GDM1 (cell line): ENCODE results near the gene CCDC30.
"Not testable (repeated sequence)": the region's sequence is repeated elsewhere in the genome, so short reads cannot be mapped to it uniquely, and the experiment has no call there.

Experiments
- DNase-seq: peaks from one replicate; lab custom pipeline; 2025; lab: John Stamatoyannopoulos, UW

The CCDC30 gene

DNA sequence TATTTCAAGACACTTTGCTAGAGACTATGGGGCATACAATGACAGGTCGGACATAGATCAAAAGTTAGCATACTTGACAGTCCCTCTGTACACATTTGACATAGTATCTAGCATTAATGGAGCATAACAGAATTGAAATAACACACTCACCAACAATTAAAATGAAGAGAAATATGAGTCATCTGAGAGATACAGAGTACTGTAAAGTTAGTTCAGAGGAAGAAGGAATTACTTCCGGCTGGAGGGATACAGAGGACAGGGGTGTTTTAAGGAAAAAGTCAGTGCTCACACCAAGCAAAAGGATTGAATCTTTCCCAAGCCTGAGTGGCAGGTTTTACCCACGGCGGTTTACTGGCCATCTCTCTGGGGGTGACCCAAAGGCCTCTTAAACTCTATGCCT, 9.7 kb upstream of the CCDC30 start:
- no peak for DNase-seq

DNA sequence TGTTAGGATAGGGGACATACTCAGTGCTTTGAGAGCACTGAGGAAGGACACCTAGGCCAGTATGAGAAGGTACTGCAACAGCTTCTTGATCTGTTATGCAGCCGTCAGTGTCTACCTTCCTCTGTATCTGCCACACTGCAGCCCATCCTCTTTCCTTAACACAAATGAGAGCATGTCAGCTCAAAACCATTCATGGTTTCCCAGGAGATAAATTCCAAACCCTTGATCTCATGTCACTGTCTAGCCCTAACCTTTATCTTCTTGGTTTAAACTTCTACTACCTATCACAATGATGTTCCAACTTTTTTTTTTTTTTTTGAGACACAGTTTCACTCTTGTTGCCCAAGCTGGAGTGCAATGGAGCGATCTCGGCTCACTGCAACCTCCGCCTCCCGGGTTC, 8.7 kb upstream of the CCDC30 start:
- DNase-seq: no peak

DNA sequence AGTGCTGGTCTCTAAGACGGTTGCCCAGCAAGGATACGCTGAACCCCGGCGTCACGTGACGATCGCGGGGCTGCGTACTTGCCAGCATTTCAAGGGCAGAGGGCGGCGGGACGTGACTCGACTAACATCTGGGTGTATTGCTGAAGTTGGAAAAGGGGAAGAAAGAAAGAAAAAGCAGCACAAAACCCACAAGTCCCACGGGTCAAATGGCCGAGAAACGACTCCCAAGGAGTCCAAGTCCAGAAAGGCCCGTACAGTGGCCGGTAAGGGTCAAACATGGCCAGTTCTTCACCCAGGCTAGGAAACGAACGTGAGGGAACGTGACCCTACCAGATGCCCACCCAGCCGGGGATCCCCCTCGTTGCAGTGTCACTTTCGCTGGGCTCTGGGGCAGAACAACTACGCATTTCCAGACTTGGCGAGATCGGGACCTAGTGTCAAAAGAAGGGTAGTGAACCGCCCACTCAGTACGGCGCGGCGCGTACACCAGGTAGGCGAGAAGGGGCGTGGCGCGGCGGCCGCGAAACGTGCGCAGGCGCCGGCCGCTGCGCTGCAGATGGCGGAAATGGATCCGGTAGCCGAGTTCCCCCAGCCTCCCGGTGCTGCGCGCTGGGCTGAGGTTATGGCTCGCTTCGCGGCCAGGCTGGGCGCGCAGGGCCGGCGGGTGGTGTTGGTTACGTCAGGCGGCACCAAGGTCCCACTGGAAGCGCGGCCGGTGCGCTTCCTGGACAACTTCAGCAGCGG, 6.9 kb upstream of the CCDC30 start, which contains the start of the genes PPCS and ZMYND12:
TSS of gene PPCS (plus strand) at position 534 of the 744 bp plus-strand sequence. CDS start at position 557, 23 bp downstream.
TSS of gene ZMYND12 (minus strand) at position 13 of the 744 bp plus-strand sequence. CDS start 25 bp downstream, outside the sequence.
- DNase-seq: peak; percentile 77

DNA sequence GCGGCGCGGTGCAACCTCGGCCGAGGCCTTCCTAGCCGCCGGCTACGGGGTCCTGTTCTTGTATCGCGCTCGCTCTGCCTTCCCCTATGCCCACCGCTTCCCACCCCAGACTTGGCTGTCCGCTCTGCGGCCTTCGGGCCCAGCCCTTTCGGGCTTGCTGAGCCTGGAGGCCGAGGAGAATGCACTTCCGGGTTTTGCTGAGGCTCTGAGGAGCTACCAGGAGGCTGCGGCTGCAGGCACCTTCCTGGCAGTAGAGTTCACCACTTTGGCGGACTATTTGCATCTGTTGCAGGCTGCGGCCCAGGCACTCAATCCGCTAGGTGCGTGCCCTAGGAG, 6.4 kb upstream of the CCDC30 start:
- DNase-seq: peak; percentile 68

DNA sequence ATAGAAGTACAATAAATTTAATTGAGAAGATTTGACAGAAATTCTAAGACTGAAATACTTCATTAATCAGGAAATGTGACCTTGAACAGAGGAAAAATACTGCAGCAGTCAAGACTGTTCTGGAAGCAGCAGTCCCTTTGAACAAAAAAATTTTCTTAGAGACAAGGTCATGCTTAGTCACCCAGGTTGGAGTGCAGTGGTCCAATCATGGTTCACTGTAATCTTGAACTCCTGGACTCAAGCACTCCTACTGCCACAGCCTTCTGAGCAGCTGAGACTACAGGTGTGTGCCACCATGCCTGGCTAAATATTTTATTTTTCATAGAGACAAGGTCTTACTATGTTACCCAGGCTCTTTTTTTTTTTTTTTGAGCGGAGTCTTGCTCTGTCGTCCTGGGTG, 1.9 kb upstream of the CCDC30 start:
- DNase-seq: no peak

DNA sequence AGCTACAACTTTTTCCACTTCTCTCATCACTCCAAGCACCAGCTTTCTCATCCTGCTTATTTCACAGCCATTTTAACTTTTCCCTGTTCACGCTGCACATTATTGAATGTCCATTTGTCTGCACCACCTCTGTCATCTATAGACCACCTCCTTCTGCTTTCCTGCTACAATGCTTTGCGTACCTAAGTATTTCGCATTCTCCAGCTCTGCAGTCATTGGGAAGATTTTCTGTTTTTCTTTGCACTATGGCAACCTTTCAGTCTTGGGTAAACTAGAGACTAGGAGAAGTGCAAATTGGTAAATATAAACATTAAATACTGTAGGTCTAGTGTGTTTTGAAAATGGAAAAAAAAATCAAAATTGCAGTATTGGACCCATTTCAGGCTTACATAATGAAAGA, 835 bp downstream of the CCDC30 start:
- DNase-seq: no peak

DNA sequence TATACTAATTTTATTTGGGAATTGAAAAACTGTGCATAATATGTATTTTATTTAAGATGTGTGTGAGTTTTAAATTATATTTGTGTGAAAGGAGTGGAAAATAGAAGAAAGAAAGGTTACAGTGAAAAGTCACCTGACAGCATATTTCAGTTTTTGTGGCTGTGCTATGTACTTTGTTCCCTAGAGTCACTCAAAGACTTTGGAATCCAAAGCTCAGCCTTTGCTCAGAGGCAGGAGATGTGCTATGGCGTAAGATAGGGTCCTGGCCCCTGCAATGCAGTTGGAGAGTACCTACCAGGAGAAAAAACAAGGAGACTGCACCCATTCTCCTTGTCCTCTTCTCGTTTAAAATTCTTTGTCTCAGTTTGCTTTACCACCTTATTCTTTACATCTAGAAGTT, 2.9 kb downstream of the CCDC30 start:
- DNase-seq: no peak

DNA sequence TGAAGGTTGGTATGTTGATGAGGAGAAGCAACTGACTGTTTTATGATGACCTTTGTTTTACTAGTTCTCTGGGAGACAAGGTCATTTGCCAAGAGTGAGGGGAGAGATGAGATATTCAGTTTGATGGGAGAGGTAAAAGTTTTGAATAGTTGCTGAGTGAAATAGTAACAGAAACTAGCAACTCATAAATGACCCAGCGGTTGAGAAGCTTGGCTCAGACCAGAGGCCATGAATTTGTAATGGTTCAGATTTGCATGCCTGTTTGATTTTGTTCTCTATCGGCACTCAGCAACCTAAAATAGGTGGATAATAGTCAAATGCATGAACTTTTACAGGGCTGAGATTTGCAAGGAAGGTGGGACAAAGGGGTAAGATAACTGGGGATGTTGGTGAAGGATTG, 6.6 kb downstream of the CCDC30 start:
- no peak for DNase-seq

DNA sequence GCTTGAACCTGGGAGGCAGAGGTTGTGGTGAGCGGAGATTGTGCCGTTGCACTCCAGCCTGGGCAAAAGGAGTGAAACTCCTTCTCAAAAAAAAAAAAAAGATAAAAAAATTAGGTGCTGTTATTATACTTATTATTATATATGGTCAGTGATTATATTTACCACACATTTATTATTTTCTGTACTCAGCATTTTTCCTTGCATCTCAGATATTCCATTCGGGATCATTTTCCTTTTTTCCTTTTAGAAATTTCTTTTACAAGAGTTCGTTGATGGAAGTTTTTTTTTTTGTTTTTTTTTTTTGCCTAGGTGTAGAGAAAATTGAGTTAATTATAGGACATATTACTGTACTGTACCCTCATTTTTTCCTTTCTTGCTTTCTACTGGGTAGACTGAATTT, 13.5 kb downstream of the CCDC30 start:
- DNase-seq: no peak

DNA sequence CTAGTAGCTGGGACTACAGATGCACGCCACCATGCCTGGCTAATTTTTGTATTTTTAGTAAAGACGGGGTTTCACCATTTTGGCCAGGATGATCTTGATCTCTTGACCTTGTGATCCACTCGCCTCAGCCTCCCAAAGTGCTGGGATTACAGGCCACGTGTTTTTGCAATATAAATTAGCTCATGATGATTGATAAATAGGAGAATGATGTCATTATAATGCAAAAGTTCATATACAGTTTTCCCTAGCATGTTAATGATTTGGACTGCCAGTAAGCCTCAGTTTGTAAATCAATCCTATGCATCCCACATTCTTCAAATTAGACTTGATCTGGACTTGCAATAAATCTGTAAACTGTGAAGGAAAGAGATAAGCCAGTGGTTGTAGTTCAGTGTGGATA, 14.3 kb downstream of the CCDC30 start:
- DNase-seq: not testable (repeated sequence)

DNA sequence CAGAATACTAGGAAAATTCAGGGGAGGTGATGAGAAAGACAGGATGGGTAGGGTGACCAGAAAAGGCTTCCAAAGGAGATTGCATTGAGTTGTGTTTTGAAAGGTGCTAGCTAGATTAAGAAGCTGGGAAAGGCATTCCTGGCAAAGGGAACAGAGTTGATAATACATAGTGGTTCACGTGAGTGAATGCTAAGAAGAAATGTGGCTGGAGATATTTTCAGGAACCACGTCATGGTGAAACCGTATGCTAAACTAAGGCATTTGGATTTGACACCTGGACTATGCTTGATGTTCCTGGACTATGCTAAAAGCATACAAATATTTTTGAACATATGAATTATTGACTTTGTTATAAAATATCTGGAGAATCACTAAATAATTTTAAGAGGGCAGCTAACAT, 14.7 kb downstream of the CCDC30 start:
- DNase-seq: no peak

DNA sequence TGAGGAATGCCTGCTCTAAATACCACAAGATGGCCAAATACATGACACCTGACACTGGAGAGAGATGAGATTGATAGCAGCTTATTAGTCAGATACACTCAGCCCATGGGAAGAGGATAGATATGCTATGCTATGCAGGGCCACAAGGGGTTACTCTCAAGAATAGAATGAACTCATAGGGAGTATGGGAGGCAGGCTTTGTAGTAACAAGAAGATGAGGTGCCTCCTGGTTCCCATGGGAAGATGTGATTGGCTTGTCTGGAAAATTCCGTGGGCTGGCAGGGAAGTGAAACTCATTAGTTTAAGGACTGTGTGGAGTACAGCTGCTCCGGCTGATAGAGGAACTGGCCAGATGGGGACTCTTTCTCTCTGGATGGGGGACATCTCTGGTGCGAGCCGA, 16.5 kb downstream of the CCDC30 start:
- no peak for DNase-seq

DNA sequence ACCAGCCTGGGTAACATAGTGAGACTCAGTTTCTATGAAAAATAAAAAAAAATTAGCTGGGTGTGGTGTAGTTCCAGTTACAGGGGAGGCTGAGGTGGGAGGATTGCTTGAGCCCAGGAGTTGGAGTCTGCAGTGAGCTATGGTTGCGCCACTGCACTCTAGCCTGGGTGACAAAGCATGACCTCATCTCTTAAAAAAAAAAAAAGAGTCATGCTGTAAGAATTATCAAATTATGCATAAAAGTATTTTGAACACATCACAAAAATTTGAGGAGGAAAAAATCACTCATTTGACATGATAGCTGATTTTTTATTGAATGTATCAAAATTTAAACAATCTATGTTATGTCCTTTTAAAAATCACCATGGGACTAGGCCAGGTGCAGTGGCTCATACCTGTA, 17.8 kb downstream of the CCDC30 start:
- DNase-seq: no peak

DNA sequence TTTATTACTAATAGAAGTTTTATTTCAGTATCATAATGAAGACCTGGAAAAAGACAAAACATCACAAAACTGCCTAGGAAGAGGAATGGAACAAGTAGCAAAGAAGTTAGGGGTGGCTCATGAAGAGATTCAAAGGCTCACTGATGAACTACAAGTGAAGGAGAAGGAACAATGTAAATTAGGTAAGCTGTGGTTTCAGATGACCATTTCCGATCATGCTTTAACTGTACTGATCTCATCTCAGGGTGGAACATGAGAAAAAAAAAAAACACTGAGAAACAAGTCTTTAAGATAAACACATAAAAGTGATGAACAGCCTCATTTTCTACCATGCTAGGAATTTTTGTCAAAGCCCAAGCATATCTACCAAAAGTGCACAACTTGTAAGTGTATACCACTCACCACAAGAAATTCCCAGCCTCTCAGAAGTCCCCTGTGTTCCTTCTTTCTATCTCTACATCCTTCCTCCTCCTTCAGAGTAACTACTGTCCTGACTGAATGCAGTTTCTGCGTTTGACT, 19.6 kb downstream of the CCDC30 start:
- DNase-seq: no peak

DNA sequence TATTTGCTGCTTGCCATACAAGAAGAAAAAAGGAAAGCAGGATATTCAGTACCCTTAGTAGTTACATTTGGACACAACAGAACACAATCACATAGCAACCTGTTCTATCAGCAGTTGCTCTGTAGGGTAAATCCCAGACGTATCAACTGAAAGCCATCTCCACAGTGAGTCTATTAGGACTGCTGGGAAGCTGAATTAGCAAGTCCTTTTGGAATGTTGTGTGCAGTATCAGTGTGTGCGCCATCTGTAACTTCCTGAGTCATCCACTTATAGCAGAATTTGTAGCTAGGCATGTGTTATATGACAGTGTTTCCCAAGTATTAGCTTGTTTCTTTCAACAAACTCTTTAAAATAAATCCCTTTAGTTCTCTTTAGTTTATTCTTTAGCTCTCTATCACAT, 21.3 kb downstream of the CCDC30 start:
- DNase-seq: no peak

DNA sequence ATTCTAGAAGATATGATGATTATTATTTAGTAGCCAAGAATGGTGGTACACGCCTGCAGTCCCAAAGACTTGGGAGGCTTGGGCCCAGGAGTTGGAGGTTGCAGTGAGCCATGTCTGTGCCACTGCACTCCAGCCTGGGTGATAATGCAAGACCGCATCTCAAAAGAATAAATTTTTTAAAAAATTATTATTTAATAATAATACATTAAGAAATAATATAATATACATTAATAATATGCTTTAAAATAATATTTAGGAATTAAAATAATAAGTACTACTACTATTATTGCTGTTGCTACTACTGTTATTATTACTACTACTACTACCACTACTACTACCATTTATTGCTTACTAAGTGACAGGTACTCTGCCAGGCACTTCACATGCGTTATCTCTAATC, 27.2 kb downstream of the CCDC30 start:
- no peak for DNase-seq

DNA sequence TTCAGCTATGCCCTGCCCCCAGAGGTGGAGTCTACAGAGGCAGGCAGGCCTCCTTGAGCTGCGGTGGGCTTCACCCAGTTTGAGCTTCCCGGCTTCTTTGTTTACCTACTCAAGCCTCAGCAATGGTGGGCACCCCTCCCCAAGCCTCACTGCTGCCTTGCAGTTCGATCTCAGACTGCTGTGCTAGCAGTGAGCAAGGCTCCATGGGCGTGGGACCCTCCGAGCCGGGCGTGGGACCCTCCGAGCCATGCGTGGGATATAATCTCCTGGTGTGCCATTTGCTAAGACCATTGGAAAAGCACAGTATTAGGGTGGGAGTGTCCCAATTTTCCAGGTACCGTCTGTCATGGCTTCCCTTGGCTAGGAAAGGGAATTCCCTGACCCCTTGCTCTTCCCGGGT, 38.9 kb downstream of the CCDC30 start:
- not testable (repeated sequence) for DNase-seq

DNA sequence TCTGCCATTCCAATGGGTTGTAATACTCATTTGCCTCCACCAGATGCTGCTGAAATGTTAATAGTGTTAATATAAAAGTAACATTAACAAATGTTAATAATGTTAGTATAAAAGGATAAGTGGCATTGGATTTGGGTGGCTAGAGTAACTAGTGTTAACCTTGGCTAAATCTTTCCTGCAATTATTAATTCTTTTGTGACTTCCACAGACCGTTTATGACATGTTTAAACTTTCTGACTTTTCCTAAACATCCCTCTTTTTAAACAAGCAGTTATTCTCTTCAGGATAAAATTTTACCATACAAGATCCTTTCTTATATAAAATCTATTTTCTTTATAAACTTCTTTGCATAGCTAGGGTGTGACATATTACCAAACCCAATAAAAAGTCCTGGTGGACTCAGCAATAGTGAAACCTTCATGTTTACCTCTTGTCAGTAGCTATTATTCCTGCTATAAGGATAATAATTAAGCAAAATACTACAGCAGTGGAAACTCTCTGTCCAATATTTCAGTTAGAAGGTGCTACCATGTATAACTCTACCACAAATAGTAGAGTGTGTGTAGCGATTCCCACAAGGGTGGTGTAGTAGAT, 41.5 kb downstream of the CCDC30 start:
- DNase-seq: no peak

DNA sequence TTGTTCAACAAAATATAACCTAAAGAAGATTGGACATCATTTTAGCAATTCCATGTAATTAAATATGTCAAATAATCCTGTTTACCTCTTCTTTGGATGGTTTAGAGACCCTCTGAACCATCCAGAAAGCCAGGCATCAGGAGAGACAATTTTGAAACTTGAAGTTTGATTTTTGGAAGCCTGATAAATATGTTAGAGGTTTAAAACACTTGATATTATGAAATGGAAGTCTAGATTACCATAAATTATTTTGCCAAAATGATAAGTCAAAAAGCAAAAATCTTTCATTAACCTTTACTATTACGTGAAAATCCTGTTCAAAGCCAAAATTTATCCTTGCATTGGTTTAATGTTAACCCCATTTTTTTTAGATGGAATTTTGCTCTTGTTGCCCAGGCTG, 43.5 kb downstream of the CCDC30 start:
- DNase-seq: no peak

DNA sequence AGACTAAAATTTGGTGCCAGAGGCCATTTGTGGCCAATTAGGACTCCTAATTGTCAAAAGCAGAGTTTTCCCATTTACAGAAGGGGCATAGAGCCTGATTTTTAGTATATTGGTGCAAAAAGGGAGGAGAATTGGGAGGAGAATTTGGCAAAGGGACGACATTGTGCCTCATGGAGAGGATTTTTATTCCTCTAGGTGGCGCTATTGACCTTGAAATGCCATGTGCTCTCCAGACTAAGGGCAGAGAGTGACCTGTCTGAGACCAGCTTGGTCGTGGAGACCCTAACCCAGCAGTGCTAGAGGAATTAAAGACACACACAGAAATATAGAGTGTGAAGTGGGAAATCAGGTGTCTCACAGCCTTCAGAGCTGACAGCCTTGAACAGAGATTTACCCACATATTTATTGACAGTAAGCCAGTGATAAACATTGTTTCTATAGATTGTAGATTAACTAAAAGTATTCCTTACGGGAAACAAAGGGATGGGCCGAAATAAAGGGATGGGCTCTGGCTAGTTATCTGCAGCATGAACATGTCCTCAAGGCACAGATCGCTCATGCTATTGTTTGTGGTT, 48.6 kb downstream of the CCDC30 start:
- peak; percentile 56 for DNase-seq

DNA sequence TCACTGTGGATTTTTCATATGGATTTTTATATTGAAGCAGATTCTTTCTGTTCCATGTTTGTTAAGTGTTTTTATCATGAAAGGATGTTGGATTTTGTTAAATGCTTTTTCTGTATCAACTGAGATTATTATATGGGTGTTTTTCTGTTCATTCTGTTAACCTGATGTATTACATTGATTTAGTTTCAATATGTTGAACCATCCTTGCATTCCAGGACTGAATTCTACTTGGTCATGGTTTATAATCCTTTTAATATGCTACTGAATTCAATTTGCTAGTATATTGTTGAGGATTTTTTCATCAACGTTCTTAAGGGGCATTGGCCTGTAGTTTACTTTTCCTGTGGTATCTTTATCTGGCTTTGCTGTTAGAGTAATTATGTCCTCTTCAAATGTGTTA, 55.8 kb downstream of the CCDC30 start:
- no peak for DNase-seq

DNA sequence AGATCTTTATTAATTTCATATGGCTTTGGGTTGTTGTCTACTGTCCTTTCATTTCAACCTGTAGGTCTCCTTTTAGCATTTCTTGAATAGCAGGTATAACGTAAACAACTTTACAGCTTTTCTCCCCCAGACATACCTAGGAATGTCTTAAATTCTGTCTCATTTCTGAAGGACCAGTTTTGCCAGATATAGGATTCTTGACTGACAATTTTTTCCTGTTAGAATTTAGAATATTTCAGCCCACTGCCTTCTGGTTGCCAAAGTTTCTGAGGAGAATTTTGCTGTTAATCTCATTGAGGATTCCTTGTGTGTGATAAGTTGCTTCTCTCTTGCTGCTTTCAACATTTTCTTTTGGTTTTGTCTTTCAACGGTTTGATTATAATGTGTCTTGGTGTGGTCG, 60.1 kb downstream of the CCDC30 start:
- DNase-seq: no peak

DNA sequence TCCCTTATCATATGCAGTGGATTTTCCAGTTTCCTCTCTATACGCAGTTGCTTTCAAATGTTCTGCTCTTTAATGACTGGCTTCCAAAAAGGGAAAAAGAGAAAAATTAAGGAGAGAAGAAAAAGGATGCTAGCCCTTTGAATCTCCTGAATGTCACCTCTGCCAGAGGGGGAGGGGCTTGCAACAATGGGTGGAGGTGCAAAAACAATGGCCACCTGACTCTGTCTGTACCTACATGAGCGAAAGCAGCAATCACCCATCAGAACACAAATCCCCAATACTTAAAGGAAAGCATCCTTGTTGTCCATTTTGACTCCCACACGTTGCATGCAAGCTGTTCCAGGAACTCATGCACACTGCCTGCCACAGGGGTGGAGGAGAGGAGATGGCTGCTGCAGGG, 61.2 kb downstream of the CCDC30 start:
- DNase-seq: no peak
